H1 (cell line): ENCODE measurements around the gene CHST4. TPM values are rescaled to one million over a fixed set of nuclear protein-coding genes. Genes with fewer than 3 reads are reported as not detected.

Experiments used
- EGR1 ChIP-seq: IDR thresholded peaks from 2 replicates; pipeline ENCODE4 v1.6.1; 2011; ENCODE audit warnings: low read depth, low read length, borderline replicate concordance
- HDAC2 ChIP-seq, 2 experiments: fragments of 300-600 bp in 1 of 2; sonication (generic) in 1 of 2; IDR thresholded peaks; 2 replicates each; pipeline ENCODE4 v1.6.1; 2011 to 2012; ENCODE audit warnings: low read depth in 2 of 2, low read length in 2 of 2, mild to moderate bottlenecking in 2 of 2, moderate library complexity in 2 of 2, borderline replicate concordance in 1 of 2, inconsistent platforms in 1 of 2
- JUND ChIP-seq: IDR thresholded peaks from 2 replicates; pipeline ENCODE4 v1.6.1; 2011; ENCODE audit warnings: mild to moderate bottlenecking, improper control_type of control experiment, low read length
- RFX5 ChIP-seq: IDR thresholded peaks from 2 replicates; pipeline ENCODE4 v1.6.1; 2011; ENCODE audit warnings: low read depth, low read length, improper control_type of control experiment, borderline replicate concordance
- SIX5 ChIP-seq: IDR thresholded peaks from 2 replicates; pipeline ENCODE4 v1.6.1; 2011; ENCODE audit warnings: mild to moderate bottlenecking, low read depth, low read length
- TAF7 ChIP-seq: optimal IDR thresholded peaks from 2 replicates; pipeline ENCODE3; 2011; ENCODE audit warnings: low read depth, mild to moderate bottlenecking, inconsistent platforms, low read length, moderate library complexity, borderline replicate concordance
- TBP ChIP-seq: IDR thresholded peaks from 2 replicates; pipeline ENCODE4 v1.6.1; 2011; ENCODE audit warnings: low read depth, low read length, improper control_type of control experiment
- polyA plus RNA-seq, 7 experiments: library from polyadenylated mRNA; depleted of rRNA in 3 of 7; stranded (reverse) in 5 of 7; unstranded in 2 of 7; fragments of >200 nt in 5 of 7; fragments of 200-250 nt in 2 of 7; gene quantifications; 1 replicate in 5 of 7; 2 replicates in 1 of 7; 4 replicates in 1 of 7; pipeline versions ENCODE4 v1.2.1 to v1.2.3, GENCODE V29; 2011 to 2013; ENCODE audit warnings: missing spikeins in 2 of 7, mixed read lengths in 2 of 7
- total RNA-seq: library from RNA; stranded (reverse); fragmentation: NEBNext Ultra II Directional; extraction: Animal tissue kit (Norgen Biotek cat#: 25700); gene quantifications from 2 replicates; pipeline ENCODE4 v1.2.1, GENCODE V29; 2021
- TF ChIP-seq, protein P1 (sequence below): IDR thresholded peaks from 2 replicates; pipeline ENCODE4 v1.6.1; 2012; ENCODE audit warnings: inconsistent platforms
- TF ChIP-seq, protein P2 (sequence below): IDR thresholded peaks from 2 replicates; pipeline ENCODE4 v1.6.1; 2011; ENCODE audit warnings: low read length, improper control_type of control experiment

Gene CHST4
- total and polyA plus RNA-seq, 2 of the 8 experiments (the other 6 are each of a cell fraction or from before 2014, with no cell fraction given): 12.1 to 14.6 TPM

DNA sequence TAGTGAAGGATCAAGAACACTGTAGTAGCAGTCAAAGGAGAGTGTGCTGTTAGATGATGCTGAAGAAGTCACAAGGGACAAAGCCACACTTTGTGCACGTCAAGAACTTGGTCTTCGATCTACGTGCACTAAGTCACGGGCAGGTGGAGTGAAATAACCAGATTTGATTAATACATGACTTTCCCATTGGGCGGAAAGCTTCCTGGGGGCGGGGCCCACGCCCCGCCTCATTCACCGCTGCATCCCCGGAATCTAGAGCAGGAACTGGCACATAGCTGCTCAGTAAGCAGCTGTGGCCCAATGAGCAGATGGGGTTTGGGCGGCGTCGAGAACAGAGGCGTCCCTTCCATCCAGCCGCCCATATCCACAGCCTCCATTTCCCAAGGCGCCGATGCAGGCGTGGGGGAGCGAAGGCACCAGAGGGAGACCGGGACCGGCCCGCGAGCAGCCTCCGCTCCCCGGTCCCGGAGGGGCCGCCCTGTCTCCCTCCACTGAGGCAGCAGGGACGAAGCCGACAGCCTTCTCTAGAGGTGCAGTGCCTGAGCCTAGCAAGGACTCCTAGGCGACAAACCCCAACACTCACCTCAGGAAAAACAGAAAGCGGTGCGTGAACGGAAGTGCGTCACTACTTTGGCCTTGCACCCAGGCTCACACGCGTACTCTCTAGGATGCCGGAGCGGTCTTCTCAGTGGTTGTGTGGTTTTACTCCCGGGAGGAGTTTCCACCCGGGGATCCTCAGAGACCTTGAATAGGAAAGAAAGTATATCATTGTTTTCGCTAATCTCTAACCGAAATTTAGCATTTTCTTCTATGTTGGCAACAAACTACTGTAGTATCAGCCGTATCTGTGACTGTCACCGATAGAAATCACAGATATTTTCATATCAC is 42.0 kb upstream of the CHST4 start (continued):
- TF ChIP-seq, protein P1, sequence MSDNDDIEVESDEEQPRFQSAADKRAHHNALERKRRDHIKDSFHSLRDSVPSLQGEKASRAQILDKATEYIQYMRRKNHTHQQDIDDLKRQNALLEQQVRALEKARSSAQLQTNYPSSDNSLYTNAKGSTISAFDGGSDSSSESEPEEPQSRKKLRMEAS: peak; percentile 35; the same call in 1 of the 2 replicates
- TF ChIP-seq JUND (no peak), TBP (peak; percentile 75; the same call in 1 of the 2 replicates), EGR1 (no peak), RFX5 (no peak), HDAC2 (IDR thresholded peaks at IDR 0.05; ENCODE audit: borderline replicate concordance in 1 of 2, low read depth in 2 of 2, low read length in 2 of 2) (peak in 1 of 2 experiments; percentile 77; a peak in 1 of 4 replicates), TAF7 (peak; percentile 81), SIX5 (no peak)
- TF ChIP-seq, protein P2, sequence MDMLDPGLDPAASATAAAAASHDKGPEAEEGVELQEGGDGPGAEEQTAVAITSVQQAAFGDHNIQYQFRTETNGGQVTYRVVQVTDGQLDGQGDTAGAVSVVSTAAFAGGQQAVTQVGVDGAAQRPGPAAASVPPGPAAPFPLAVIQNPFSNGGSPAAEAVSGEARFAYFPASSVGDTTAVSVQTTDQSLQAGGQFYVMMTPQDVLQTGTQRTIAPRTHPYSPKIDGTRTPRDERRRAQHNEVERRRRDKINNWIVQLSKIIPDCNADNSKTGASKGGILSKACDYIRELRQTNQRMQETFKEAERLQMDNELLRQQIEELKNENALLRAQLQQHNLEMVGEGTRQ: no peak
- TF ChIP-seq, all 59 proteins: peak for 21
